Colon (tissue), 2 donors: ENCODE data around the gene CHRNB2.
A peak's percentile ranks its signal among the peaks of the same experiment; 100 is the strongest.
"Not testable (repeated sequence)": the region's sequence is repeated elsewhere in the genome, so short reads cannot be mapped to it uniquely, and the experiment has no call there.

Source experiments
- FAIRE-seq: peaks from 2 replicates; lab custom pipeline; 2012; peaks lifted over from hg19 to GRCh38; lab: Jason Lieb, UNC
- donor health status: control.
- donor health status: control.

CHRNB2 gene

GRCh38 chr1:154567386-154568156, at the start of gene CHRNB2:
TSS of gene CHRNB2 (plus strand) at chr1:154567778. CDS start at chr1:154568045, 267 bp downstream.
- no peak for FAIRE-seq

- FAIRE-seq: no peak
These were observed 48.0 kb upstream of the CHRNB2 start for GRCh38 chr1:154519591-154519991.

- no peak for FAIRE-seq
These were observed 47.2 kb upstream of the CHRNB2 start for GRCh38 chr1:154520333-154520732.

DNA sequence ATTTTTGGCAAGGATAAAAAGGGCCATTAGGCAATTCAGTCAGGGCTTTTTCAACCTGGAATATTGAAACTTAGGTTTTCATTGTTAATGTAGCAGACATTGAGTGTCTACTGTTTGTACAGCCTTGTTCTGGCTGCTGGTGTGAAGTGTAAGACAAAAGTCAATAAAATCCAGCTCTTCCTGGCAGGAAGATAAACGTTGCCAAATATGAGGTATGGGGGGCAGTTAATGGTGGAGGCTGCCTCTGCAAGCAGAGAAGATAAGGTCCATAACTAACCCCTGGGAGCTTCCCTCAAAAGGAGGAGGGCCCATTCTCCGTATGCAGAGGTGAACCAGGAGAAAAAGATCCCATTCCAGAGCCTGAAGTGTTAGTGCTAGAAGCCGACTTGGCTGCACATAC, 45.9 kb upstream of the CHRNB2 start:
- no peak for FAIRE-seq

GRCh38 chr1:154524881-154525280, 42.7 kb upstream of the CHRNB2 start:
- no peak for FAIRE-seq

- FAIRE-seq: no peak
These were observed 40.4 kb upstream of the CHRNB2 start for GRCh38 chr1:154527192-154527591.

DNA sequence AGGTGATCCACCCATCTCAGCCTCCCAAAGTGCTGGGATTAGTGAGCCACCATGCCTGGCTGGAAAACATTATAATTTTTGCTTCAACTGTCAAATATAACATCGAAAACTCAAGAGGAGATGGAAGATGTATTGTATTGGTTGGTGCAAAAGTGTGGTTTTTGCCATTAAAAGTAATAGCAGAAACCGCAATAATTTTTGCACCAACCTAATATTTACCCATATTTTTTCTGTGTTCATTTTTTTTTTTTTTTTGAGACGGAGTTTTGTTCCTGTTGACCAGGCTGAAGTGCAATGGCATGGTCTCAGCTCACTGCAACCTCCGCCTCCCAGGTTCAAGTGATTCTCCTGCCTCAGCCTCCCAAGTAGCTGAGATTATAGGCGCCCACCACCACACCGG, 38.3 kb upstream of the CHRNB2 start:
- no peak for FAIRE-seq

GRCh38 chr1:154531950-154532349, 35.6 kb upstream of the CHRNB2 start:
- FAIRE-seq: not testable (repeated sequence)

DNA sequence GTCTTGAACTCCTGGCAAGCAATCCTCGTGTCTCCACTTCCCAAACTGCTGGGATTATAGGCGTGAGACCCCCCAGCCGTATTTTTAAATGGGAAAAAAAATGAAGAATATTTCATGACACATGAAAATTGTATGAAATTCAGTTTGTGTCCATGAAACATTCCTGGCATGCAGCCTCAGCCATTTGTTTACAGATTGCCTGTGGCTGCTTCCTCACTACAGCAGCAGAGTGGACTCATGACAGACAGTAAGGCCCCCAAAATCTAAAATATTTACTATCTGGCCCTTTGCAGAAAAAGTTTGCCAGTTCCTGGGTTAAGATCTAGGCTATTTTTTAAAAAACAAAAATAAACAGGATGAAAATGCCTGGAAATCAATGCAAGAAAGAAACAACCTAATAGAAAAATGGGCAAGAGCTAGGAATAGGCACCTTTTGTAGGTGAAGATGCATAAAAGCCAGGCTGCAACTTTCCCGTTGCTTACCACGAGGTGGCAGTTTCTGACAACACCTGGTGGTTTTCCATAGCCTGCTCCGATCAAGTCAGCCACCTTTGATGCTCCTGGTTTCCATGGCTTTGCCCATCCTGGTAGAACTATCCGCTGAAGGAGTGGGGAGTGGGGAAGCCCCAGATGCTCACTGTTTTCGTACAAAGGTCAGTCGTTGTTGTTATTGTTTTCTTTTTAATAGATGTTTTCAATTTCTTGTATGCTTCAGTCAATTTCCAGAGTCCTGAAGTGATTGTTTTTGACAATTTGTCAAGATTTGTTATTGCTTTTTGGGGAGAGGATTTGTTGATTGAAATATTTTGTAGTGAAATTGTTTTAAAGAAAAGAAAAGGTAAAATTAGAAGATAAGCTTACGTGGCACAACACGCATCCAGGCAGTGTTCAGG, 33.4 kb upstream of the CHRNB2 start:
- FAIRE-seq: no peak

DNA sequence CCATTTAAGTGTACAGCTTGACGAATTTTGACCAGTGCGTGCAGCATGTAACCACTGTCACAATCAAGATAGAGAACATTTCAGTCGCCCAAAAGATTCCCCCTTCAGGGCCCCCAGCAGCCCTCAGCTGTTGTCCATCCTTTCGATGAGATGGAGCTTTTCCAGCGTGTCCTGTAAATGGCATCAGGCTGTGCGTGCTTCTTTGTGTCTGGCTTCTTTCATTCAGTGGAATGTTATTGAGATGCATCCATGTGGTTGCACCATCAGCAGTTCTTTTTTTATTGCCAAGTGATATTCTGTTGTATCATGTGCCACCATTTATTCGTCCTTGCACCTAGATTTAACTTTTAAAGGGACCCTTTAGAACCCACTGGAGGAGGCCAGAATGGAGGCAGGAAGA, 31.0 kb upstream of the CHRNB2 start:
- no peak for FAIRE-seq

GRCh38 chr1:154539486-154540483, 27.8 kb upstream of the CHRNB2 start:
- no peak for FAIRE-seq

- no peak for FAIRE-seq
These were observed 26.3 kb upstream of the CHRNB2 start for GRCh38 chr1:154541231-154541630.

DNA sequence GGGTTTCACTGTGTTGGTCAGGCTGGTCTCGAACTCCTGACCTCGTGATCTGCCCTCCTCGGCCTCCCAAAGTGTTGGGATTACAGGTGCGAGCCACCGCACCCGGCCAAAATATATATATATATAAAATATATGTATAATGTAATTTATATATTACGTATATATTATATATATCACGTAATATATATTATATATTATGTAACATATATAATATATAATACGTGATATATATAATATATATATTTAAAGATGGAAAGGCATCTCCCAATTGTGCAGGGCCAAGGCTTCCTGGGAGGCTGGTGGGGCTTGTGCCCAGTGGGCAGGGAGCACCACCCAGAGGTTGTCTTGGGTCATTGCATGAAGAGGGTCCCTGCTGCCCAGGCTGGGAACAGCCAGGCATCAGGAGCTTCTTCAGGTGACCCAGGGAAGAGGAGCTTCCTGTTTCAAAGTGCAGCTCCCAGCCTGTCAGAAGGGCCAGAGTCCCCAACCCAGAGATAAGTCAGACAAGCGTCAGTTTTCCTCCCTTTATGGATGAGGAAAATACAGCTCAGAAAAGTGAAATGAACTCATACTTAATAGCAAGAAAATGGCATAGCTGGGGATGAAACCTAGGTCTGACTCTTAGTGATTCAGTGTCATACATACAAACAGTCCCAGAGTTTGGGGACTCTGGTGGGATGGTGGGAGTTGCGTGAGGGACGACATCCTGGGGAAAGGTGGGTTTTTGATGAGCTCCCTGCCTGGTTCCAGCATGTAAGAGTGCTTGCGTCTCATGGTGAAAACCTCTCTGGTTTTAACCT, 21.1 kb upstream of the CHRNB2 start:
- FAIRE-seq: no peak

GRCh38 chr1:154547105-154547732, 20.4 kb upstream of the CHRNB2 start:
- no peak for FAIRE-seq

- FAIRE-seq: peak; percentile 18
These were observed 19.6 kb upstream of the CHRNB2 start for GRCh38 chr1:154548028-154548427.

- no peak for FAIRE-seq
These were observed 18.3 kb upstream of the CHRNB2 start for GRCh38 chr1:154549202-154549770.

GRCh38 chr1:154550070-154550469, 17.5 kb upstream of the CHRNB2 start:
- no peak for FAIRE-seq

GRCh38 chr1:154550657-154551056, 16.9 kb upstream of the CHRNB2 start:
- FAIRE-seq: no peak

DNA sequence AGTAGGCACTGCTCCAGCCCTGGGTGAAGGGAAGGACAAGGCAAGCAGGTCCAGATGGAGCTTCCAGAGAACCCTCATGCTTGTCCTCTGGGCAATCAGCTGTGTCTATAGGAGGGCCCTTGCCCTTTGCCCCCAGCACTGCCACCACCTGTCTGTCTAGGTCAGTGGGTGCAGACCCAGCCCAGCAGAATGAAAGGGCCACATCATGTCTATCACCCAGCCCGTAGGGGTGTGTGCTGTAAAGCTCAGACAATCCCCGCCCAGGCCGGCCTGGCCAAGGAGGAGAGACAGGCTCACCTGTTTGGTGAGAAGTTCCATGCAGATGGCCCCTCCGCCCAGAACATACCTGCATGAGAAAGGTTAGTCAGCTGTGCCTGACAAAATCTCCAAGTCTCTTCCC, 16.1 kb upstream of the CHRNB2 start:
- FAIRE-seq: no peak

DNA sequence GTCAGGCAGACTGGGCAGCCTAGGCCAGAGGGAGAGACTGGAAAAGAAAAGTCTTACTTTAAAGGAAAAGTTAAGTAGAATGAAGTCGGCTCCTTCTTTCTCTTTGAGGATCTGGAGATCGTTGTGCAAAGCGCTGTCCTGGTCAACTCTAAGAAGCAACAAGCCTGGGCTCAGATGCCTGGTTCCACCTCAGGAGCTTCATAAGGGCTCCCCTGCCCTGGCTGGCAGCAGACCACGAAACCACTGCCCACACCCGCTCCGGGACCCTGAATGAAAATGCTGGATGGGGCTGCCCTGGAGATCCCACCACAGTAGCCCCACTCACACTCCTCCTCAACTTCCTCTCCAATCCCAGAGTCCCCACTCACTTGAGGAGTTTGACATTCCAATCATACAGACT, 15.5 kb upstream of the CHRNB2 start:
- FAIRE-seq: no peak
